Hepatic stellate cell (primary cell): ENCODE results near the gene ADI1.
A peak's percentile ranks its signal among the peaks of the same experiment; 100 is the strongest.
"Not testable (repeated sequence)": the region's sequence is repeated elsewhere in the genome, so short reads cannot be mapped to it uniquely, and the experiment has no call there.

Experiments used
- DNase-seq: peaks from one replicate; pipeline ENCODE4 v3.0.0; 2011; ENCODE audit warnings: low spot score

Gene ADI1

DNA sequence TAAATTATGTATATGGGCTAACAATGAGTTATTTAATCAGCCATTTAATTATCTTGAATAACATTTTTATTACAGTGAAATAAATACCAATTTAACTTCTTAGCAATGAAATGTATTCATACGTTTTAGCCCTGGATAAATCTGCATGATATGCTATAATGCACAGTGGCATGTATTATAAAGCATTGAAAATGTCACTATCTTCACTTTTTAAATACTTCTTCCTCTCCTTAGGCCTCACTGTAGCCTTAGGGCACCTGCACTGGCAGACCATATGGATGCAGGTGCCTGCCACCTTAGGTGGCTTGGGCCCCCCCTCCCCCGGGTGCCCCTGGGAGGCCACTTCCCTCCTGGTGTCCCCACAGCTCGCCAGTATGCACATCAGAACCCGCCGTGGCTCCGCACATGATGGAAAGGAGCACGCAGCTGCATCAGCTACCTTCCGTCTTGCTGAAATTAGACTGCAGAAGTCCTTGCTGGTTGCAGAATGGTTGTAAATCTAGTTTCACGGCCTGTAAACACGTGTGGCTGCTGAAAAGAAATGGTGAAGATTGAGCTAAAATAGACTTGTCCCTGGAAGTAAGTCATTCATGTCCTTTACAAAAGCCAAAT lies 56.7 kb downstream of the ADI1 start:
- DNase-seq: no peak

- DNase-seq: peak; percentile 67
These were observed 57.4 kb downstream of the ADI1 start for GRCh38 chr2:3461801-3462492.

GRCh38 chr2:3460831-3461800 lies 58.2 kb downstream of the ADI1 start:
- no peak for DNase-seq

- DNase-seq: no peak
These were observed 59.2 kb downstream of the ADI1 start for GRCh38 chr2:3460156-3460555.

- no peak for DNase-seq
These were observed 59.9 kb downstream of the ADI1 start for GRCh38 chr2:3459185-3460015.

DNA sequence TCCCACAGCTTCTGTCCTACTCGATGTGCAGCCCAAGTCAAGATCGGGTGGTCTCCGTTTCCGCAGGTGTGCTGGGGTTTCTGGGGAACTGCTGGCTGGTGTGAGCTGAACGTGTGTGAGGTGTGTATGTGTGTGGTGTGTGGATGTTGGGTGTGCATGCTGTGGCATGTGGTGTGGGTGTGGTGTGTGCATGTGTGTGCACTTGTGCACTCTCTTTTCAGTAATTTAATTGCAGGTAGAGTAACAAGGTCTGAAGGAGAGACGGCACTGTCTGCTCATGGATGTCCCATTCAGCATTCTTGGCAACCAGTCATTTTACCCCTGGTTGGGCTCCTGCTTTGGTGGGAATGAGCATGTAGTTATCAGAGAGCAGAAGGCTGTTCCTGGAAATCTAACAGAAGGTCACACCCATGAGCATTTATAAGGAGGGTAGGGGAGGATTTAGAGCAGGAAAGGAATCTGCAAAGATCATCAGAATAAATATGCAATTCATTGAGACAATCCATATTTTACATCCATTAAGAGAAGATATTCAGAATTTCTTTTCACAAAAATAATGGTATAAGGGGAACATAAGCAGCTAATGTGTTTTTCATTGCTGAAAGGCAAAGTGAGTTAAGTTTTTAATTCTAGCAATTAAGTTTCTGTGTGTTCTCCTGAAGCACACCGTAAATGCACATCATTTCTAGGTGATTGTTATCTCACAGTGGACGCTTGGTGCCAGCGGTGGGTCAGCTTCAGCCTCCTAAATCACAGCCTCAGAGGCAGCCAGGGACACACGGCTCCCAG lies 60.7 kb downstream of the ADI1 start:
- no peak for DNase-seq

GRCh38 chr2:3457524-3458395 lies 61.6 kb downstream of the ADI1 start:
- no peak for DNase-seq

- DNase-seq: no peak
These were observed 63.2 kb downstream of the ADI1 start for GRCh38 chr2:3456125-3456524.

DNA sequence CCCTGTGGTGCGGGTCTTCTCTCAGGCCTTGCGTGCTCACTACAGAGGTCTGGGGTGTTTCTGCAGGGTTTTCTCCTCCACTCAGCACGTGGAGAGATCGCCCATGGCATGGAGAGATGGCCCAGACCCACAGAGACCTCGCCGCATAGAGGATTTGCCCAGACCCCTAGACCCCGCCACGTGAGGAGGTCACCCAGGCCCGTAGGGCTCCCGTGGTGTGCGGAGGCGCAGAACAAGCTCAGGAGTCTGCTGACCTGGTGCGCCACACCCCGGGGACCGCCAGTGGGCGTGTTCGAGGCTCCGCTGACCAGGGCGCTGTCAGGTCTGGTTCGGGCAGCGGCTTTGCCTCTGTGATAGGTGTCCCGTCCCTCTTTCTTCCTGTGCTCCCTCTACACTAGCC lies 64.5 kb downstream of the ADI1 start:
- no peak for DNase-seq

- not testable (repeated sequence) for DNase-seq
These were observed 65.3 kb downstream of the ADI1 start for GRCh38 chr2:3454005-3454404.

GRCh38 chr2:3453190-3453999 lies 65.9 kb downstream of the ADI1 start:
- DNase-seq: no peak

DNA sequence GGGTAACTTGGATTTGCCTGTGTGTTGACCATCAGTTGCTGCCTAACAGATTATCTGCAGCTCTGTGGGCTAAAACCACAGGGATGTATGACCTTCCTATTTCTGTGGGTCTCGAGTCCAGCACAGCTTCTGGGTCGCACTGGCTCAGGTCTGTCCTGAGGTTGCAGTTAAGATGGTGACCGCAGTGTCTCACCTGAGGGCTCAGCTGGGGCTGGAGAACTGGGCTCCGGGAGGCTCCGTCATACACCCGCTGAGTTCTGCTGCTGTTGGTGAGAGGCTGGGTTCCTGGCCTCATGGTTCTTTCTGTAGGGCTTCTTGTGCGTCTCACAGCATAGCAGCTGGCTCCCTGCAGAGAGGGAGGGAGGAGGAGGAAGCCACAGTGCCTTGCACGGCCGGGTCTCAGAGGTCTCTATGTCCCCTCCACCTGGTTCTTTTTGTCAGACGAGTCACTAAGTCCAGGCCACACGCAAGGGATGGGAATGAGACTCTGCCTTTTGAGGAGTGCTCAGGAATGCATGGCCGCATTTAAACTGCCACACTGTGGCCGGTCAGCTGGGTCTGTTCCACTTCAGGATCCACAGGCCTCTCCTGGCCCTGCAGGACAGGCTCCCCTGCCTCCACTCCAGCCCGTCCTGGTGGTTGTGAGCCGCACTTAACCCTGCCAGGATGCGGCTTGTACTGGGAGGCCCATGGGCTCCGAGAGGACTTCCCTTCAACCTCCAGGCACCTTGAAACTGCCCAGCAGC lies 67.2 kb downstream of the ADI1 start:
- DNase-seq: no peak

DNA sequence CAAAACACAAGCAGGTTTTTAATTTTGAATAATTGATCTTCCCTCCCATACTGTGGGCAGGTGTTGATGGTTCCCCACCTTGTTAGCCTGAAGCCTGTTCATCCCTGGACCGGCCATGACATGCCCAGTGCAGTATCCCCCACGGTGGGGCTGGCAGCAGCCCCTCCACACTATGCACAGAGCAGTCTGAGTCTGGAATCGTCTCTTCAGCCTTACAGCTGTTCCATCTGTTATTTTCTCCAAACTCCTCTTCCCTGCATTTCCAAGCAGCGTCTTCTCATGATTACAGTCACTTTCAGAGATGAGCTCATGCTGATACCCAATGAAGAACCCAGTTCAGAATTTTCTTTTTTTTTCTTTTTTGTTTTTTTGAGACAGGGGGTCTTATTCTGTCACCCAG lies 68.2 kb downstream of the ADI1 start:
- DNase-seq: no peak

DNA sequence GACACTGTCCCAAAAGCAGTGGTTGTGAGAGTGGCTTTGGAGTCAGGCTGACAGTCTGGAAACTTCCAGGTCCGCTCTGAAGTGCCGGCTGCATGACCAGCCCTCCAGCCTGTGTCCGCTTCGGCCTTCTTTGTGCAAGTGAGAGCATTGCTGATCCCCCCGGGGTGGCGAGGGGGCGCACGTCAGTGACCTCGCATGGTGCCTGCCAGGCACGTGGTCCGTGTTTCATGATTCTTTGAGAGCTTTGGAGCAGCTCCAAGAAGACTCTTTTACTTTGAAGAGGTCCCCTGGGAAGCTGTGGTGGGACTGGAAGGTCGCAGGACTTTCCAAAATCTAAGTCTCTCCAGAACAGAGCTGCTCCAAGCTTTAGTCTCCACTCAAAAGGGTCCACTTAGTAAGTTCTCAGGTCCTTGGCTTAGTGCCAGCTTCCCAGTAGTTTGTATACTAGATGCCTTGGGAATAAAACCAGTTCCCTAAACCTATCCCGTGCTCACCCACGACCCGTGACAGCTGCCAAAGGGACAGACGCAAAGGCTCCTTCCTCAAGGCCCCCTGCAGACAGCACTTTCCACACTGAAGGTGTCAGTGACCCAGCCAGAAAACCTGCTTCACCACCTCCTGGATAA lies 68.8 kb downstream of the ADI1 start:
- no peak for DNase-seq

DNA sequence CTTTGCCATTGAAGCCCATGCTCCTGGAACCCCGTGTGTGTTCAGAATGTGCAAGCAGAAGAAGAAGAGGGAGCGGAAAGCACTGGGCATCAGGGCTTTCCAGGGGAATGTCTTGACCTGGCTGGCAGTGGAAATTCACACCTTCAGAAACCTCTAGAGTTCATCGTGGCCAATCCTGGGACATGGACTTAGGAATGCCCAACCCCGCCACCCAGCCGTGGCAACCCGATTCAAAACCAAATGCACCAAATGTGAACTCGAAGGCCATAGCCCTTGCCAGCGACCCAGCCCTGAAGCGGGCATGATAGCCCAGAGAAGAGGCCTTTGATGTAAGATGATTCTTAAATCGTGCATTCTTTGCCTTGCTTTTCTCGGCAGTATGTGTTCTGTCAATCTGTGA lies 69.4 kb downstream of the ADI1 start:
- no peak for DNase-seq

DNA sequence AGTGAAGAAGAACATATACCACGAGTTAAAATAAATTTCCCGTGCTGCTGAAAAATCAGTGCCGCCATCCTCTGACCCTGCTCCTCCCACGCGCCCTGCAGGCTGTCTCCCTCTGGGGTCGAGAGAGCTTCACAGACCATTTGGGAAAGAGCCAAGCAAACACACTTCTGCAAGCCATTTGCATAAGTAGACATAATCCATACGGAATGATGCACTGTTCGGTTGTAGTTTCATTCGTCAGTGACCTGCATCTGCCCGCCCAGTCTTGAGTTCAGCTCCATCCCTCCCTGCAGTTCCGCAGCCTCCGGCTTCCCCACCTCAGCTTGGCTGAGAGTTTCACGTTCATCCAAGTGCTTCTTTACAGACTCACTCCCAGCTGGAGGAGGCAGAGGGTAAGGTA lies 70.2 kb downstream of the ADI1 start:
- no peak for DNase-seq

- not testable (repeated sequence) for DNase-seq
These were observed 70.9 kb downstream of the ADI1 start for GRCh38 chr2:3448441-3448911.

DNA sequence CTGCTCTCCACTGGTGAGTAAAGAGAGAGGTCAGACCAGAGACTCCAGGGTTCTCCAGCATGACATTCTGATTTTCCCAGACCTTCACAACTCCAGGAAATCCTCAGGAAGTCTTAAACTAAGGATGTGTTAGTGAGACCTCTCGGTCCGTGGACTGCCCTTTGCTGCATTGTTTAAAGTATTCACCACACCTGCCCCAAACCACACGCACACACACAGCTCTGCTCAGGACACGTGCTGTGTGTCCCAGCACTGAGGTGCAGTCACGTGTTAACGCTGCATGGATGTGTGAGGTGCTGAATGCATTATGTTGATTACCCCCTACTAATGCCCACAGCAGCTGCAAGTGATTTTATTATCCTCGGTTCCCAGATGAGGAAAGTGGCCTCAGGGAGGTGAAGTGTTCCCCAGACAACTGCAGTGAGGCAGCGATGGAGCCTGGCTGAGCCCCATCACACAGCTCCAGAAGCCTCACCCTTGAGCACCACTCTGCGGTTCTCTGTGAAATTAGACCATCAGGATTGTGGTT lies 71.5 kb downstream of the ADI1 start:
- DNase-seq: no peak
